Bronchial epithelial cell (primary cell): ENCODE data around the gene ATP2B2. TPM values are rescaled to one million over a fixed set of nuclear protein-coding genes. Genes with fewer than 3 reads are reported as not detected.

Source experiments
- DNase-seq: peaks from one replicate; pipeline ENCODE4 v3.0.0-alpha.2; 2010; ENCODE audit warnings: low read depth
- FAIRE-seq: peaks from 2 replicates; lab custom pipeline; 2011; peaks lifted over from hg19 to GRCh38; lab: Jason Lieb, UNC
- H3K27me3 ChIP-seq: 2 replicates; pipeline ENCODE4 v1.5.1; 2011; ENCODE audit warnings: low read length; ENCODE audit not compliant: control insufficient read depth, insufficient read depth
- H3K36me3 ChIP-seq: 2 replicates; pipeline ENCODE4 v1.5.1; 2011; ENCODE audit warnings: low read length; ENCODE audit not compliant: control insufficient read depth, insufficient read depth
- H3K4me3 ChIP-seq: 2 replicates; pipeline ENCODE4 v1.5.1; 2011; ENCODE audit warnings: mild to moderate bottlenecking, low read depth, low read length, control low read depth
- total RNA-seq: library from RNA; depleted of rRNA; stranded (reverse); fragments of >200 nt; gene quantifications from 2 replicates; pipeline ENCODE4 v1.2.1, GENCODE V29; 2014
- TF ChIP-seq, protein P1 (sequence below): IDR thresholded peaks from 2 replicates; pipeline ENCODE4 v1.5.1; 2011; ENCODE audit warnings: mild to moderate bottlenecking, moderate library complexity, low read length, control low read depth, inconsistent platforms; ENCODE audit not compliant: insufficient read depth, severe bottlenecking

ATP2B2 gene
- total RNA-seq, 1 donor from 2014 or later = not detected

GRCh38 chr3:10471054-10471688 lies 34.2 kb downstream of the ATP2B2 start:
- H3K27me3 ChIP-seq = peaks cover 14% of the 10 kb centered on the region
- no peak overlapping the region for H3K4me3 ChIP-seq
- no peak for FAIRE-seq
- no peak for DNase-seq
- TF ChIP-seq, protein P1, sequence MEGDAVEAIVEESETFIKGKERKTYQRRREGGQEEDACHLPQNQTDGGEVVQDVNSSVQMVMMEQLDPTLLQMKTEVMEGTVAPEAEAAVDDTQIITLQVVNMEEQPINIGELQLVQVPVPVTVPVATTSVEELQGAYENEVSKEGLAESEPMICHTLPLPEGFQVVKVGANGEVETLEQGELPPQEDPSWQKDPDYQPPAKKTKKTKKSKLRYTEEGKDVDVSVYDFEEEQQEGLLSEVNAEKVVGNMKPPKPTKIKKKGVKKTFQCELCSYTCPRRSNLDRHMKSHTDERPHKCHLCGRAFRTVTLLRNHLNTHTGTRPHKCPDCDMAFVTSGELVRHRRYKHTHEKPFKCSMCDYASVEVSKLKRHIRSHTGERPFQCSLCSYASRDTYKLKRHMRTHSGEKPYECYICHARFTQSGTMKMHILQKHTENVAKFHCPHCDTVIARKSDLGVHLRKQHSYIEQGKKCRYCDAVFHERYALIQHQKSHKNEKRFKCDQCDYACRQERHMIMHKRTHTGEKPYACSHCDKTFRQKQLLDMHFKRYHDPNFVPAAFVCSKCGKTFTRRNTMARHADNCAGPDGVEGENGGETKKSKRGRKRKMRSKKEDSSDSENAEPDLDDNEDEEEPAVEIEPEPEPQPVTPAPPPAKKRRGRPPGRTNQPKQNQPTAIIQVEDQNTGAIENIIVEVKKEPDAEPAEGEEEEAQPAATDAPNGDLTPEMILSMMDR = no peak
- no peaks in the 10 kb centered on the region for H3K36me3 ChIP-seq

GRCh38 chr3:10470120-10471053 lies 35.0 kb downstream of the ATP2B2 start:
- no peak for DNase-seq
- Histone ChIP-seq H3K4me3 (no peak overlapping the region), H3K36me3 (no peaks in the 10 kb centered on the region), H3K27me3 (peaks cover 14% of the 10 kb centered on the region)
- FAIRE-seq = peak; percentile 88
- TF ChIP-seq, protein P1 = no peak

GRCh38 chr3:10469441-10470119 lies 35.8 kb downstream of the ATP2B2 start:
- TF ChIP-seq, protein P1 = no peak
- Histone ChIP-seq H3K36me3 (no peaks in the 10 kb centered on the region), H3K27me3 (peaks cover 14% of the 10 kb centered on the region), H3K4me3 (no peak overlapping the region)
- FAIRE-seq (no peak), DNase-seq (no peak)

DNA sequence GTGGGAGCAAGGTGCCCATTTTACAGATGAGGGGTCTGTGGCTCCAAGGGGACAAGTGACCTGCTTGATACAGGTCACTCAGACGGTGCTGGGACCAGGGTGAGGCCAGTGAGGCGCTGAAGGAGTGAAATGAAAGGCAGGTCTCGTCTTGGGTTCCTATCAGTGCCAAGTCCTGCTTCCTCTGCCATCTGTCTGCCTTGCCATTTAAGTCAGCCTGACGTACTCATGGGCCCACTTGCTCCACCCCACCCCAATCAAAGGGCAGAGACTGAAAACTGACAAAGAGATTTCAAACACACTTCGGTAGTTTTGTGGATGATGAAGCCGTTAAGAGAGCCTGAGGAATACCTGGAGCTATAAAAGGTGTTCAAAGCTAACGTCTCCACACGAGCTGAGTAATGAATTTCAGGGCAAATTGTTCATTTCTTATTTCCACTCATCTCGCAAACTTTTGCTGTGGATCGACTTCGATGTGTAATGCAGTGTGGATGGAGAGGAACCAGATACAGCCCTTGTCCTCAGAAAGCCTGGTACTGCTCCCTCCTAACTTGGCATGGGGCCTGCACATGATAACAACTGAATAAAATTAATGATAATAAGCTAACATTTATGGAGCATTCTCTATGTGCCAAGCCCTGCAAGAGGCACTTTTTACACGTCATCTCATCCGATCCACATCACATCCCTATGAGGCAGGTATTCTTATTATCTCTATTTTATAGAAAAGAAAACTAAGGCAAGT lies 36.6 kb downstream of the ATP2B2 start:
- TF ChIP-seq, protein P1 = no peak
- Histone ChIP-seq H3K4me3 (no peak overlapping the region), H3K36me3 (no peaks in the 10 kb centered on the region), H3K27me3 (peaks cover 12% of the 10 kb centered on the region)
- FAIRE-seq (no peak), DNase-seq (no peak)

DNA sequence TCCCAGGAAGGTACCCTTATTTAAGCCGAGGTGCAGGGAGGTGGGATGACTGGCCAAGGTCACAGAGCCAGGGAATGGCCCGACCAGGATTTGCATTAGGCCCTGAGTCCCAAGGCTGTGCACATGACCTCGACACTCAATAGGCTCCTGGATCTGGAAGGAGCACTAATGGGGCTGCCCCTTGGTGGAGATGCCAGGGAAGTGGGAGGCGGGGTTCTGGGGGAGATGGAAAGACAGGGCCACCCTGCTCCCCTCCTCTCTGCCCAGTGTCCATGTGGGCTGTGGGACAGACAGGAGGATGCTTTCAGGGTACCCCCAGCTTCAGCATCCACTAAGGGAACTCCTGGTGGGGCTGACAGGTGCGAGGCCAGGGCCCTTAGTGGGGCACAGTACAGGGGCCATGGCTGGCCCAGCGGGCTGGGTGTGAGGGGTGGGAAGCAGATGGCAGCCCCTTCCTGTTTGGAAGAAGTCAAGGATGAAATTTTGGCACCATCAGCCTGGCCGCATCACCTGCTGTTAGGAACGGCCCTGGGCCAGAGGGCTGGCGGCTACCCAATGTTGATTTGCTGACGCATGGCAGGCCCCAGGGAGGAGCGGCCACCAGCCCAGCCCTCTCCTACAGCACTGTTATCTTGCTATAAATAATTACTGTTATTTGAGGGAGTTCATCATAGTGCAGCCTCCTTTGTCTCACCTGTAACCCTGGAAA lies 37.3 kb downstream of the ATP2B2 start:
- no peak for FAIRE-seq
- no peak overlapping the region for H3K4me3 ChIP-seq
- TF ChIP-seq, protein P1 = no peak
- DNase-seq = no peak
- no peaks in the 10 kb centered on the region for H3K36me3 ChIP-seq
- peaks cover 12% of the 10 kb centered on the region for H3K27me3 ChIP-seq
